Epithelial cell of esophagus (primary cell): Measurements from ENCODE around the gene CCDC78.
A peak's percentile ranks its signal among the peaks of the same experiment; 100 is the strongest.

Experiments used
- DNase-seq: peaks from one replicate; pipeline ENCODE4 v3.0.0; 2010; ENCODE audit warnings: low read depth
- H3K4me3 ChIP-seq: 2 replicates; pipeline ENCODE4 v1.5.1; 2011; ENCODE audit warnings: mild to moderate bottlenecking, low read length, control low read depth
- CTCF ChIP-seq: IDR thresholded peaks from 2 replicates; pipeline ENCODE4 v1.5.1; 2011; ENCODE audit warnings: low read depth, mild to moderate bottlenecking, low read length, control low read depth, inconsistent platforms; ENCODE audit not compliant: insufficient read depth; ENCODE audit errors: missing control alignments

Gene CCDC78

DNA sequence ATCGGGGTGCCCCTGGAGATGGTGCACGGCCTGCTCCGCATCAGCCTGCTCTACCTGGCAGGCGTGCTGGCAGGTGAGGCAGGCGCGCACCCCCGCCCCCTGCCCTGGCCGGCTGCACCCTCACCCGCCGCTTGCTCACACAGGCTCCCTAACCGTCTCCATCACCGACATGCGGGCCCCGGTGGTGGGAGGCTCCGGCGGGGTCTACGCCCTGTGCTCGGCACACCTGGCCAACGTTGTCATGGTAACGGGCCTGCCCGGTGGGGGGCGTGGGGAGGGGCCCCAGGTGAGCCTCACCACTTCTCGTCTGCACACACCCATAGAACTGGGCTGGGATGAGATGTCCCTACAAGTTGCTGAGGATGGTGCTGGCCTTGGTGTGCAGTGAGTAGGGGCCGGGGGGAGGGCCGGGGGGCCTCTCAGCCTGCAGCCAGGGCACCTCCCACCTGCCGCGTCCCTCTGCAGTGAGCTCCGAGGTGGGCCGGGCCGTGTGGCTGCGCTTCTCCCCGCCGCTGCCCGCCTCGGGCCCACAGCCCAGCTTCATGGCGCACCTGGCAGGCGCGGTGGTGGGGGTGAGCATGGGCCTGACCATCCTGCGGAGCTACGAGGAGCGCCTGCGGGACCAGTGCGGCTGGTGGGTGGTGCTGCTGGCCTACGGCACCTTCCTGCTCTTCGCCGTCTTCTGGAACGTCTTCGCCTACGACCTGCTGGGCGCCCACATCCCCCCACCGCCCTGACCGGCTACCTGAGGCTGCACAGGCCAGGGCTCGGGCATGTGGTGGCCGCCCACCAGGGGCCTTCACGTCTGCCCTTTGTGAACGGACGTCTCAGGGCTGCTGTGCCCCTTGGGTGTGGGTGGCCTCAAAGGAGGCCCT is 48.7 kb downstream of the CCDC78 start:
- no peak for TF ChIP-seq CTCF
- peak overlapping the region; percentile 30 for H3K4me3 ChIP-seq
- no peak for DNase-seq

DNA sequence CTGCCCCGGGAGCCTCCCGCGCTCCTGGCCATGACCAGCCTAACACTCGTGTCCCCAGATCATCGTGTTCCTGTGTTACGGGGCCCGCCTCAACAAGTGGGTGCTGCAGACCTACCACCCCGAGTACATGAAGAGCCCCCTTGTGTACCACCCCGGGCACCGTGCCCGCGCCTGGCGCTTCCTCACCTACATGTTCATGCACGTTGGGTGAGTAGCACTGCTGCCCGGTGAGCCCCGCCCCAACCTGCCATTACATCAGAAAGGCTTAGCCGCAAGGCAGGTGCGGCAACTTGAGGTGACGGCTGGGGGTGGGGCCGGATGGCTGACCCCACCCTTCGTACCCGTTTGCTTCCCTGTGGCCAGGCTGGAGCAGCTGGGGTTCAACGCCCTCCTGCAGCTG is 49.3 kb downstream of the CCDC78 start:
- H3K4me3 ChIP-seq = peak overlapping the region; percentile 30
- peak; percentile 98 for DNase-seq
- no peak for TF ChIP-seq CTCF

- TF ChIP-seq CTCF = no peak
- no peak overlapping the region for H3K4me3 ChIP-seq
- no peak for DNase-seq
These were observed 49.7 kb downstream of the CCDC78 start for GRCh38 chr16:676565-676902.

DNA sequence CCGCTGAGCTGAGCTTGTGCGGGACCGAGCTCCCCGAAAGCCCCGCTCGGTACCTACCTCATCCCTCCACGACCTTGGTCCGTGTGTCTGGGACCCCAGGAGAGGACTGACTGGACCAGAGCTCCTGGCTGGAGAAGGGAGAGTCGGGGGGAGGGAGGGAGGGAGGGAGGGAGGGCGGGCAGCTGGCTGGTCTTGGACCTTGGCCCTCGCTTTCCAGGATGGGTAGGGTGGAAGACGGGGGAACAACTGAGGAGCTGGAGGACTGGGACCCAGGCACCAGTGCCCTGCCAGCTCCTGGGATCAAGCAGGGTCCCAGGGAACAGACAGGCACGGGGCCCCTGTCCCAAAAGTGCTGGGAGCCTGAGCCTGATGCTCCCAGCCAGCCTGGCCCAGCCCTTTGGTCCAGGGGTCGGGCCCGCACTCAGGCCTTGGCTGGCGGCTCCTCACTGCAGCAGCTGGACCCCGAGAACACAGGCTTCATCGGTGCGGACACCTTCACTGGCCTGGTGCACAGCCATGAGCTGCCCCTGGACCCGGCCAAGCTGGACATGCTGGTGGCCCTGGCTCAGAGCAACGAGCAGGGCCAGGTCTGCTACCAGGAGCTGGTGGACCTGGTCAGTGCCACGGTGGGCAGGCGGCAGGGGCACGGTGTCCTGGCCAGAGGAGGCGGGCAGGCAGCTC is 50.2 kb downstream of the CCDC78 start:
- no peak for DNase-seq
- no peak for TF ChIP-seq CTCF
- H3K4me3 ChIP-seq = peak overlapping the region; percentile 31

- no peak for DNase-seq
- TF ChIP-seq CTCF = no peak
- H3K4me3 ChIP-seq = peak within 1 kb of the TSS; percentile 31
These were observed 51.0 kb downstream of the CCDC78 start, which contains the start of gene RHBDL1 for GRCh38 chr16:674968-675883. Gene RHBDL1, plus strand, starts transcription at chr16:675671. Its CDS starts 120 bp downstream, at chr16:675791.

DNA sequence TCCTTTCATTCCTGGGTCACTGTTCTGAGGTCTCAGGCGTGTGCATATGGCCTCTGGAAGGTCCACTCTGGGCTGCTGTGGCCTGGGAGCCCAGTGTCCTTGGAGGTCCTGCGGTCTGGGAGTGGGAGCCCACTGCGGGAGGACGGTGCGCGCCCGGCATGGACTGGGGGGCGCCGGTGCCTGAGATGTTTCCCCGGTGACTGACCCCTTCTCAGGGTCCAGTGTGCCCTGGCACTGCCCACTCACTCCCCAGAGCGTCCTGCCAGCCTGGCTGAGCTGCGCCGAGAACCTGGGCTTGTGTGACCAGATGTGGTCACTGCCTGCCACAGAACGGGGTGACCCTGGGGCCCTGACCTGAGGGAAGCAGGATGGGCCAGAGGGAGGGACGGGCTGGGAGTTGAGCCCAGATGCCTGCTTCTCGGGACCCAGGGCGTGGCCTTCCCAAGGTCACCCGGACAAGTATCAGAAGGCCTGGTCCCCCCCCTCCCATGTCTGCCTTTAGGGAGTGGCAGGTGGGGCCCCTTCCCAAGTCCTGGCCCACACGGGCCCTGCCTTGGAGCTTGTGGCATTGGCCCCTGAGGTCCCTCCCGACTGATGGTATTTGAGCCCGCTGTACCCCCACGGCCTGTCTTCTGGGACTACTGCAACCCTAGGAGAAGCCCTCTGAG is 51.9 kb downstream of the CCDC78 start:
- no peak overlapping the region for H3K4me3 ChIP-seq
- TF ChIP-seq CTCF = no peak
- DNase-seq = no peak
